ENCODE results near the gene TUBB3. TPM values are rescaled to one million over a fixed set of nuclear protein-coding genes. Genes with fewer than 3 reads are reported as not detected.
"Not testable (repeated sequence)": the region's sequence is repeated elsewhere in the genome, so short reads cannot be mapped to it uniquely, and the experiment has no call there.

TUBB3 gene
- 0.45 TPM for polyA plus RNA-seq (2013)

- H3K36me3 ChIP-seq (ENCODE audit: control insufficient read depth in 4 of 4, insufficient read depth in 4 of 4, low read length in 3 of 4): no peaks in the 10 kb centered on the region
- H3K27ac ChIP-seq (ENCODE audit: insufficient read depth in 1 of 2, low read depth in 1 of 2, low read length in 2 of 2, poor library complexity in 1 of 2, severe bottlenecking in 2 of 2): no peak within 1 kb of the TSS
- peaks cover 0 to 74% (median 69%) of the 10 kb centered on the region in 4 experiments for H3K4me1 ChIP-seq (ENCODE audit: control extremely low read depth in 1 of 4, control insufficient read depth in 4 of 4, insufficient read depth in 4 of 4, low read length in 3 of 4)
- no peaks in the 10 kb centered on the region for H3K9me3 ChIP-seq (ENCODE audit: control extremely low read depth in 1 of 5, control insufficient read depth in 4 of 5, insufficient read depth in 2 of 5, low read depth in 1 of 5, low read length in 4 of 5)
- CTCF ChIA-PET: interaction anchor here (0.9 to 1.7 kb wide), 3 partner anchors 15 to 42 kb away, joined by 3 to 4 read pairs (median 3); no protein-coding TSS in a partner anchor
- POLR2A ChIA-PET: no interaction called here
- WGBS (ENCODE audit: insufficient coverage): 1% methylated on average over 86 of the region's 88 CpGs
- peaks cover 0 to 80% (median 22%) of the 10 kb centered on the region in 5 experiments for H3K27me3 ChIP-seq (replicated peaks in 2 of 5; ENCODE audit: control insufficient read depth in 4 of 5, insufficient read depth in 5 of 5, low read length in 4 of 5)
- peak within 1 kb of the TSS in 6 of 7 experiments; percentile 34 to 69 (median 58) for H3K4me3 ChIP-seq (ENCODE audit: control insufficient read depth in 1 of 7, extremely low read depth in 1 of 7, insufficient read depth in 4 of 7, low read depth in 2 of 7, low read length in 6 of 7)
- DNase-seq: peak in 2 of 3 donors; percentile 37 to 60
These were observed at the start of gene TUBB3 for GRCh38 chr16:89922884-89923639. Gene TUBB3 (plus strand): TSS chr16:89923342. CDS start chr16:89923402, 60 bp downstream.

- POLR2A ChIA-PET: interaction anchor here (1.3 to 1.5 kb wide), 2 partner anchors 11 to 20 kb away, joined by 5 to 7 read pairs; no protein-coding TSS in a partner anchor
- H3K27me3 ChIP-seq (replicated peaks in 2 of 5; ENCODE audit: control insufficient read depth in 4 of 5, insufficient read depth in 5 of 5, low read length in 4 of 5): no peaks in the 10 kb centered on the region
- DNase-seq: peak; percentile 94 to 97 (median 96)
- peak overlapping the region in 6 of 7 experiments; percentile 46 to 89 (median 82) for H3K4me3 ChIP-seq (ENCODE audit: control insufficient read depth in 1 of 7, extremely low read depth in 1 of 7, insufficient read depth in 4 of 7, low read depth in 2 of 7, low read length in 6 of 7)
- peaks cover 8 to 32% (median 12%) of the 10 kb centered on the region in 4 experiments for H3K36me3 ChIP-seq (ENCODE audit: control insufficient read depth in 4 of 4, insufficient read depth in 4 of 4, low read length in 3 of 4)
- H3K4me1 ChIP-seq (ENCODE audit: control extremely low read depth in 1 of 4, control insufficient read depth in 4 of 4, insufficient read depth in 4 of 4, low read length in 3 of 4): peaks cover 0 to 19% (median 18%) of the 10 kb centered on the region in 4 experiments
- CTCF ChIA-PET: interaction anchor here (1.1 to 4.5 kb wide), 2 partner anchors 14 to 45 kb away, joined by 3 to 26 read pairs; no protein-coding TSS in a partner anchor
- no peaks in the 10 kb centered on the region for H3K9me3 ChIP-seq (ENCODE audit: control extremely low read depth in 1 of 5, control insufficient read depth in 4 of 5, insufficient read depth in 2 of 5, low read depth in 1 of 5, low read length in 4 of 5)
- H3K27ac ChIP-seq (ENCODE audit: insufficient read depth in 1 of 2, low read depth in 1 of 2, low read length in 2 of 2, poor library complexity in 1 of 2, severe bottlenecking in 2 of 2): peak overlapping the region; percentile 54 to 95
- whole genome bisulfite sequencing (ENCODE audit: insufficient coverage): under 1% methylated on average over 39 of the region's 61 CpGs
These were observed 49.0 kb upstream of the TUBB3 start for GRCh38 chr16:89873972-89874689.

GRCh38 chr16:89879123-89879522 lies 44.0 kb upstream of the TUBB3 start:
- CTCF ChIA-PET; DNase-seq; H3K27ac ChIP-seq (ENCODE audit: insufficient read depth in 1 of 2, low read depth in 1 of 2, low read length in 2 of 2, poor library complexity in 1 of 2, severe bottlenecking in 2 of 2); H3K27me3 ChIP-seq (replicated peaks in 2 of 5; ENCODE audit: control insufficient read depth in 4 of 5, insufficient read depth in 5 of 5, low read length in 4 of 5); H3K9me3 ChIP-seq (ENCODE audit: control extremely low read depth in 1 of 5, control insufficient read depth in 4 of 5, insufficient read depth in 2 of 5, low read depth in 1 of 5, low read length in 4 of 5); H3K4me3 ChIP-seq (ENCODE audit: control insufficient read depth in 1 of 7, extremely low read depth in 1 of 7, insufficient read depth in 4 of 7, low read depth in 2 of 7, low read length in 6 of 7); H3K4me1 ChIP-seq (ENCODE audit: control extremely low read depth in 1 of 4, control insufficient read depth in 4 of 4, insufficient read depth in 4 of 4, low read length in 3 of 4); POLR2A ChIA-PET: not testable (repeated sequence)
- WGBS (ENCODE audit: insufficient coverage): over 99% methylated on average over 21 of the region's 28 CpGs
- H3K36me3 ChIP-seq (ENCODE audit: control insufficient read depth in 4 of 4, insufficient read depth in 4 of 4, low read length in 3 of 4): peaks cover 19 to 66% (median 44%) of the 10 kb centered on the region in 4 experiments

GRCh38 chr16:89880477-89881367 lies 42.4 kb upstream of the TUBB3 start:
- Histone ChIP-seq H3K4me3 (ENCODE audit: control insufficient read depth in 1 of 7, extremely low read depth in 1 of 7, insufficient read depth in 4 of 7, low read depth in 2 of 7, low read length in 6 of 7) (no peak overlapping the region), H3K27ac (ENCODE audit: insufficient read depth in 1 of 2, low read depth in 1 of 2, low read length in 2 of 2, poor library complexity in 1 of 2, severe bottlenecking in 2 of 2) (no peak overlapping the region), H3K36me3 (ENCODE audit: control insufficient read depth in 4 of 4, insufficient read depth in 4 of 4, low read length in 3 of 4) (peaks cover 23 to 69% (median 54%) of the 10 kb centered on the region in 4 experiments), H3K27me3 (replicated peaks in 2 of 5; ENCODE audit: control insufficient read depth in 4 of 5, insufficient read depth in 5 of 5, low read length in 4 of 5) (no peaks in the 10 kb centered on the region), H3K9me3 (ENCODE audit: control extremely low read depth in 1 of 5, control insufficient read depth in 4 of 5, insufficient read depth in 2 of 5, low read depth in 1 of 5, low read length in 4 of 5) (no peaks in the 10 kb centered on the region), H3K4me1 (ENCODE audit: control extremely low read depth in 1 of 4, control insufficient read depth in 4 of 4, insufficient read depth in 4 of 4, low read length in 3 of 4) (no peaks in the 10 kb centered on the region)
- CTCF ChIA-PET: interaction anchor here (1.3 kb wide), 1 partner anchor 29 kb away, joined by 3 read pairs; no protein-coding TSS in a partner anchor
- WGBS (ENCODE audit: insufficient coverage): 97% methylated on average over 16 of the region's 18 CpGs
- POLR2A ChIA-PET: no interaction called here
- DNase-seq: no peak

GRCh38 chr16:89881368-89881730 lies 41.8 kb upstream of the TUBB3 start:
- Histone ChIP-seq H3K9me3 (ENCODE audit: control extremely low read depth in 1 of 5, control insufficient read depth in 4 of 5, insufficient read depth in 2 of 5, low read depth in 1 of 5, low read length in 4 of 5) (no peaks in the 10 kb centered on the region), H3K4me3 (ENCODE audit: control insufficient read depth in 1 of 7, extremely low read depth in 1 of 7, insufficient read depth in 4 of 7, low read depth in 2 of 7, low read length in 6 of 7) (no peak overlapping the region), H3K4me1 (ENCODE audit: control extremely low read depth in 1 of 4, control insufficient read depth in 4 of 4, insufficient read depth in 4 of 4, low read length in 3 of 4) (no peaks in the 10 kb centered on the region), H3K27ac (ENCODE audit: insufficient read depth in 1 of 2, low read depth in 1 of 2, low read length in 2 of 2, poor library complexity in 1 of 2, severe bottlenecking in 2 of 2) (no peak overlapping the region), H3K36me3 (ENCODE audit: control insufficient read depth in 4 of 4, insufficient read depth in 4 of 4, low read length in 3 of 4) (peaks cover 23 to 70% (median 54%) of the 10 kb centered on the region in 4 experiments), H3K27me3 (replicated peaks in 2 of 5; ENCODE audit: control insufficient read depth in 4 of 5, insufficient read depth in 5 of 5, low read length in 4 of 5) (no peaks in the 10 kb centered on the region)
- WGBS (ENCODE audit: insufficient coverage): 100% methylated on average over 4 of the region's 6 CpGs
- DNase-seq: no peak
- CTCF ChIA-PET: interaction anchor here (1.8 kb wide), 2 partner anchors 12 to 13 kb away, joined by 3 to 5 read pairs; no protein-coding TSS in a partner anchor
- POLR2A ChIA-PET: no interaction called here

- Histone ChIP-seq H3K27me3 (replicated peaks in 2 of 5; ENCODE audit: control insufficient read depth in 4 of 5, insufficient read depth in 5 of 5, low read length in 4 of 5) (no peaks in the 10 kb centered on the region), H3K4me3 (ENCODE audit: control insufficient read depth in 1 of 7, extremely low read depth in 1 of 7, insufficient read depth in 4 of 7, low read depth in 2 of 7, low read length in 6 of 7) (no peak overlapping the region), H3K36me3 (ENCODE audit: control insufficient read depth in 4 of 4, insufficient read depth in 4 of 4, low read length in 3 of 4) (peaks cover 18 to 86% (median 58%) of the 10 kb centered on the region in 4 experiments), H3K9me3 (ENCODE audit: control extremely low read depth in 1 of 5, control insufficient read depth in 4 of 5, insufficient read depth in 2 of 5, low read depth in 1 of 5, low read length in 4 of 5) (no peaks in the 10 kb centered on the region), H3K27ac (ENCODE audit: insufficient read depth in 1 of 2, low read depth in 1 of 2, low read length in 2 of 2, poor library complexity in 1 of 2, severe bottlenecking in 2 of 2) (no peak overlapping the region), H3K4me1 (ENCODE audit: control extremely low read depth in 1 of 4, control insufficient read depth in 4 of 4, insufficient read depth in 4 of 4, low read length in 3 of 4) (no peaks in the 10 kb centered on the region)
- CTCF ChIA-PET: no interaction called here
- no peak for DNase-seq
- POLR2A ChIA-PET: no interaction called here
- WGBS (ENCODE audit: insufficient coverage): 96% methylated on average over 23 of the region's 28 CpGs
These were observed 39.6 kb upstream of the TUBB3 start for GRCh38 chr16:89883346-89884040.
